ENCODE measurements around the gene CALHM1.
"Not testable (repeated sequence)": the region's sequence is repeated elsewhere in the genome, so short reads cannot be mapped to it uniquely, and the experiment has no call there.

Gene CALHM1

DNA sequence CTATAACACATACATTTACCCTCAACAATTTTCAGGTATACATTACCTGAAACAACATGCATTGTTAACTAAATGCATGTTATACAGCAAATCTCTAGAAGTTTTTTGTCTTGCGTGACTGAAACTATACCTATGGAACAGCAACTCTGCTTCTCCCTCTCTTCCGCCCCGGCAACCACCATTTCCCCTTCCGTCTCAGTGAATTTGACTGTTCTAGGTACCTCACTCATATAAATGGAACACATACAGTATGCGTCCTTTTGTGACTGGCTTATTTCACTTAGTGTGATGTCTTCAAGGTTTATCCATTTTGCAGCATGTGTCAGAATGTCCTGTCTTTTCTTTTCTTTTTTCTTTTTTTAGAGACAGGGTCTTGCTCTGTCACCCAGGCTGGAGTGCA, 29.1 kb downstream of the CALHM1 start:
- DNase-seq (ENCODE audit: low read depth in 2 of 2): no peak

DNA sequence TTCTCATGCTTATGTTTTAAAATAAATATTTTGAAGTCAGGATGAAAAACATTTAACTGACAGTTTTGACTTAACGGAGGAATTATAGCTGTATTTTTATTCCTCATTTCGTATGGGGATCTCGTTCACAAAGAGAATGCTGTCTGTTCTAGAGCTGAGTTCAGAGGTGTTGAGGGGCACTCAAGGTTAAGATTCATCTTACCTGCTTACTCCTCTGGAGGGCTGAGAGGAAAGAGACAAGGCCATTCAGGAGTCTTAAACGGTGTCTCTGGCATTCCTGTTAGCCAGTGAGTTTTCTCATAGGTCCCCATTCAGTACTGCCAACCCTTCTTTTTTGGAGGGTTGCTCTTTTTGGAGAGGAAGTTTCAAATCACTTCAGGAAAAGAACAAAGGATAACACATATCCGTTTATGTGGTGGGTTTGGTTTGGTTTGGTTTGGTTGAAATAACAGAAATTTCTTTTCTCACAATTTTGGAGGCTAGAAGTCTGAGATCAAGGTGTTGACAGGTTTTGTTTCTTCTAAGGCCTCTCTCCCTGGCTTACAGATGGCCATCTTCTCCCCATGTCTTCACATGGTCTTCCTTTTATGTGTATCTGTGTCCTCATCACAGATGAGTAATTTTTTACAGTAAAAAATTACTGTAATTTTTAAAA, 29.6 kb downstream of the CALHM1 start:
- no peak for DNase-seq (ENCODE audit: low read depth in 2 of 2)

DNA sequence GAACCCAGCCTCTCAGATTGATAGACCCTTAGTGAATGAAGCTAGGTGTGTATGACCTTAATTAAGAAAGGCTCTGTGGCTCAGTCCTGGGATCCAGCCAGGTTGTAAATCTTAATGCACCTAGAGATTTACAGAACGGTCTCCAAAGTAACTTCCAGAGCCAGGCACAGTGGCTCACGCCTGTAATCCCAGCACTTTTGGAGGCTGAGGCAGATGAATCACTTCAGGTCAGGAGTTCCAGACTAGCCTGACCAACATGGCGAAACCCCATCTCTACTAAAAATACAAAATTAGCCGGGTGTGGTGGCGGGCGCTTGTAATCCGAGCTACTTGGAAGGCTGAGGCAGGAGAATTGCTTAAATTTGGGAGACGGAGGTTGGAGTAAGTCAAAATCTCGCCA, 30.8 kb downstream of the CALHM1 start:
- DNase-seq (ENCODE audit: low read depth in 2 of 2): no peak

DNA sequence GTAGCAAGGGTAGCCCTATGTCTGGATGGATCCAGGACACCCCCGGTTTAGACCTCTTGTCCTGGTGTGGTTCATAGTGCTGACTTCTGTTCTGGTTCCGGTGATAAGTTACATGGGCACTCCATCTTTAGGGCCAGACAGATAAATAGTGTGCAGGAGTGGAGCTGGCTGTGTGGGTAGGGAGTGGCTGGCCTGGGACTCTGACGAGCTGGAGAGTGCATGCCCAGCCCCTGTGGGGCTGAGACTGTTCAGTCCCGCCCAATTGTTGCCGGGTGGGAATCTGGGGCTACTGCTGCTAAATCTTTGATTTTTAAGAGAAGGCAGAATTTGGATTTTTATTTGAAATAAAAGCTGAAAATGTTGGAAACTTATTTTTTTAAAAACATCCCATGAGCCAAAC, 35.0 kb downstream of the CALHM1 start:
- no peak for DNase-seq (ENCODE audit: low read depth in 2 of 2)

DNA sequence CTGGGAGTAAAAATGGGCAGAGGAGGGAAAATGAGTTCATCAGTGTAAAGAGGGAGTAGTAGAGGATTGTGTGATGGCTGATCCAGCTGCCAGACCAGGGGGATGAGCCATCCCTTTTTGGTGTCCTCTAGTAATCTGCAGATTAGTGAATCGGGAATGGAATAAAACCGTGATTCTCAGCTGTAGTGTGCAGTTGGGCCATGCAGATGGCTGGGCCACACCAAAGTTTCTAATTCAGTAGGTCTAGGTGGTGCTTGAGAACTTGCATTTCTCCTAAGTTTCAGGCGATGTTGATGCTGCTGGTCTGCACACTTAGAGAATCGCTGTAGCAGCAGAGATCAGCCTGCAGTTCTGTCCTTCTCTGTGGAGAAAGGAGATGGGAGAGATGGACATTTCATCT, 39.6 kb downstream of the CALHM1 start:
- DNase-seq (ENCODE audit: low read depth in 2 of 2): no peak

DNA sequence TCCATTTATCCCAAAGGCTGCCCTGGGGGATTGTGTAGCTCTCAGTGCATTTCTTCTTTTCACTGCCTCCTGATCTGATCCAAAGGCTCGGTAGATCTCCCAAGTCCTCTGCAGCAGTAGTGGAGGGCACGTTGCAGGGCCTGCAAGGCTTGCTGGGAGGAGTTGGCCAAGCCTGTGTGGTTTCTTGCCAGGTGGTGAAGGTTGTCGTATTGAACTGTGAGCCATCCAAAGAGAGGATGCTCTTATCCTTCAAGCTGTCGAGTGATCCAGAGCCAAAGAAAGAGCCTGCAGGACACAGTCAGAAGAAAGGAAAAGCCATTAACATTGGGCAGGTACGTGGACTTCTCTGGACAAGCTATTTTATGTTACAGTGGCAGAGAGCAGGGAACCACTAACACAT, 41.1 kb downstream of the CALHM1 start:
- no peak for DNase-seq (ENCODE audit: low read depth in 2 of 2)

DNA sequence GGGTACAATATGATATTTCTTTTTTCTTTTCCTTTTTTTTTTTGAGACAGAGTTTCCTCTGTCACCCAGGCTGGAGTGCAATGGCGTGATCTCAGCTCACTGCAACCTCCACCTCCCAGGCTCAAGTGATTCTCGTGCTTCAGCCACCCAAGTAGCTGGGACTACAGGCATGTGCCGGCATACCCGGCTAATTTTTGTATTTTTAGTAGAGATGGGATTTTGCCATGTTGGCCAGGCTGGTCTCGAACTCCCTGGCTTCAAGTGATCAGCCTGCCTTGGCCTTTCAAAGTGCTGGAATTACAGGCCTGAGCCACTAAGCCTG, 41.6 kb downstream of the CALHM1 start:
- DNase-seq (ENCODE audit: low read depth in 2 of 2): not testable (repeated sequence)

DNA sequence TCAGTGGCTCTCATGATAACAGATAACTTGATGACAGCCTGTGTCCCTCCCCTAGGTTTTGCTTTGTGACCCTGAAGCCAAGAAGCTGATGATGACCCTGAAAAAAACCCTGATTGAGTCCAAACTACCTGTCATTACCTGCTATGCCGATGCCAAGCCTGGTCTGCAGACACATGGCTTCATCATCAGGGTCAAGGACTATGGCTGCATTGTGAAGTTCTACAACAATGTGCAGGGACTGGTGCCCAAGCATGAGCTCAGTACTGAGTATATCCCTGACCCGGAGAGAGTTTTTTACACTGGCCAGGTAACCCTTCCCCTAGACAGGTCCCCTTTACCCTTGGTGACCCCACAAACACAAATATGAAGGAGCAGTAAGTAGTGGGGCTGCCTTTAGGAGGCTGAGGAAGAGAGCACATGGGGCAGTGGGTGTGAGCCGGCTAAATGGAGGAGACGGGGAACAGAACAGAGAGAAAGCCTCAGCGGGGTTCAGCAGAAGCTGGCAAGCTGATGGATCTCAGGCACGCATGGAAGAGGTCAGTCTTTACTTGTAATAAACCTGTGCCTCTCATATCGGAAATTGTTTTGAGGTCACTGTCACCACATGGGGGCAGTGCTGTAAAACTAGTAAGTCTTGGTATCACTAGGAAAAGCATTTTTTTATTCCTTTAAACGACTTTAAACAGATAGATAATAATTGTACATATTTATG, 42.1 kb downstream of the CALHM1 start:
- DNase-seq (ENCODE audit: low read depth in 2 of 2): peak in 1 of 2 donors; percentile 29

DNA sequence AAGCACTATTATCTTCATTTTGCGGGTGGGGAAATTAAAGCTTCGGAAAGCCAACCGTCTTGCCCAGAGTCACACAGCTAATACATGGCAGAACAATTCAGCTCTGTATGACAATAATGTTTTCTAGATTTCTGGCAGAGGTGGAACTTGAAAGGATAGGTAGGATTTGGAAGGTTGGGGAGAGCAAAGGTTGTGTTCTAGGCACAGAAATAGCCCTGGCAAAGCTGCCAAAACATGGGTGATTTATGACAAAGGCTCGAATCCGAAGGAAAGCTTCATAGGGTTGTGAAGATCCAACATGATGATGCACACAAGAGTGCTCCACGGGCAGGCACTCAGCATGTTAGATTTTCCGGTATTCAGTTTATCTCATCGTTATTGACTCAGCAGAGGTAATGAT, 43.1 kb downstream of the CALHM1 start:
- no peak for DNase-seq (ENCODE audit: low read depth in 2 of 2)

DNA sequence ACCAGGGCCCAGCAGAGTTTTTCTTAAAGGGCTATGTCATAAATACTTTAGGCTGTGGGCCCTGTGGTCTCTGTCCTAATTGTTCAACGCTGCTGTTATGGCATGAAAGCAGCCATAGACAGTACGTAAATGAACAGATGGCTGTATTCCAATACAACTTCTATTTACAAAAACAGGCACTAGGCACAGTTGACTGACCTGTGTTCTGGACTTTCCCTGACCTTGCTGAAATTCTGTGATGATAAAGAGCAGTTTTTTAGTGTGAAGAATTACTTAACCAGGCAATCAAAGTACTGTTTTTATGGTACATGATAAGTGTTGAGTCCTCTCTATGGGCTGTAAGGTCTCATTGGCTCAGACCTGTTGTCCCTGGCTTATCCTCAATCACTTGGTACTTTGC, 45.1 kb downstream of the CALHM1 start:
- no peak for DNase-seq (ENCODE audit: low read depth in 2 of 2)

Measured in stimulated activated CD4-positive, alpha-beta T cell treated with anti-CD3 and anti-CD28 coated beads, Interleukin-1b, Interleukin-23, amount 100 ng/mL, for 1 hour (primary cell).